ENCODE measurements around the gene RNGTT. TPM values are rescaled to one million over a fixed set of nuclear protein-coding genes. Genes with fewer than 3 reads are reported as not detected.

RNGTT gene
- total RNA-seq, 2 donors from 2014 or later: 7.5 to 11.3 TPM

DNA sequence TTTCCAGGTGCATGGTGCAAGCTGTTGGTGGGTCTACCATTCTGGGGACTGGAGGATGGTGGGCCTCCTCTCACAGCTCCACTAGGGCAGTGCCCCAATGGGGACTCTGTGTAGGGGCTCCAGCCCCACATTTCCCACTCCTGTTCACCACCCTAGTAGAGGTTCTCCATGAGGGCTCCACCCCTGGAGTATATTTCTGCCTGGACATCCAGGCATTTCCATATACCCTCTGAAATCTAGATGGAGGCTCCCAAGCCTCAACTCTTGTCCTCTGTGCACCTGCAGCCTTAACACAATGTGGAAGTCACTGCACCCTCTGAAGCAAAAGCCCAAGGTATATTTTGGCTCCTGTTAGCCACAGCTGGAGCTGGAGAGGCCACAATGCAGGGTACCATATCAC, 393.5 kb downstream of the RNGTT start:
- no peak for DNase-seq (ENCODE audit: low spot score)
- H3K4me1 ChIP-seq: no peaks in the 10 kb centered on the region
- H3K4me3 ChIP-seq: no peak overlapping the region
- TF ChIP-seq, protein P1, sequence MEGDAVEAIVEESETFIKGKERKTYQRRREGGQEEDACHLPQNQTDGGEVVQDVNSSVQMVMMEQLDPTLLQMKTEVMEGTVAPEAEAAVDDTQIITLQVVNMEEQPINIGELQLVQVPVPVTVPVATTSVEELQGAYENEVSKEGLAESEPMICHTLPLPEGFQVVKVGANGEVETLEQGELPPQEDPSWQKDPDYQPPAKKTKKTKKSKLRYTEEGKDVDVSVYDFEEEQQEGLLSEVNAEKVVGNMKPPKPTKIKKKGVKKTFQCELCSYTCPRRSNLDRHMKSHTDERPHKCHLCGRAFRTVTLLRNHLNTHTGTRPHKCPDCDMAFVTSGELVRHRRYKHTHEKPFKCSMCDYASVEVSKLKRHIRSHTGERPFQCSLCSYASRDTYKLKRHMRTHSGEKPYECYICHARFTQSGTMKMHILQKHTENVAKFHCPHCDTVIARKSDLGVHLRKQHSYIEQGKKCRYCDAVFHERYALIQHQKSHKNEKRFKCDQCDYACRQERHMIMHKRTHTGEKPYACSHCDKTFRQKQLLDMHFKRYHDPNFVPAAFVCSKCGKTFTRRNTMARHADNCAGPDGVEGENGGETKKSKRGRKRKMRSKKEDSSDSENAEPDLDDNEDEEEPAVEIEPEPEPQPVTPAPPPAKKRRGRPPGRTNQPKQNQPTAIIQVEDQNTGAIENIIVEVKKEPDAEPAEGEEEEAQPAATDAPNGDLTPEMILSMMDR (IDR thresholded peaks at IDR 0.05): no peak
- H3K27me3 ChIP-seq: no peaks in the 10 kb centered on the region
- H3K9me3 ChIP-seq: no peaks in the 10 kb centered on the region
- H3K27ac ChIP-seq: no peak overlapping the region
- H3K36me3 ChIP-seq: no peaks in the 10 kb centered on the region

DNA sequence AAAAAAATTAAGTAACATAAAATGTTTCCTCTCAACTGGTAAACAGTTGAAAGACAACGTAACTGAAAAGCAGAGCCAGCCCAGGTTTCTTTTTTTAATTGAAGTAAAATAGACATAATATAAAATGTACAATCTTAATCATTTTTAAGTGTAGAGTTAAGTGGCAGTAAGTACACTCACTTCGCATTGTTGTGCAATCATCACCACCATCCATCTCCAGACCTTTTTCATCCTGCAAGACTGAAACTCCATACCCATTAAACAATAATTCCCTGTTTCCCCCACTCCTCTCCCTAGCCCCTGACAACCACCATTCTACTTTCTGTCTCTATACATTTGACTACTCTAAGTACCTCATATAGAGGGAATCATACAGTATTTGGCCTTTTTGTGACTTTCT, 395.7 kb downstream of the RNGTT start:
- no peak overlapping the region for H3K27ac ChIP-seq
- TF ChIP-seq, protein P1 (IDR thresholded peaks at IDR 0.05): no peak
- H3K9me3 ChIP-seq: no peaks in the 10 kb centered on the region
- H3K4me1 ChIP-seq: no peaks in the 10 kb centered on the region
- H3K36me3 ChIP-seq: no peaks in the 10 kb centered on the region
- no peak for DNase-seq (ENCODE audit: low spot score)
- no peak overlapping the region for H3K4me3 ChIP-seq
- H3K27me3 ChIP-seq: no peaks in the 10 kb centered on the region

DNA sequence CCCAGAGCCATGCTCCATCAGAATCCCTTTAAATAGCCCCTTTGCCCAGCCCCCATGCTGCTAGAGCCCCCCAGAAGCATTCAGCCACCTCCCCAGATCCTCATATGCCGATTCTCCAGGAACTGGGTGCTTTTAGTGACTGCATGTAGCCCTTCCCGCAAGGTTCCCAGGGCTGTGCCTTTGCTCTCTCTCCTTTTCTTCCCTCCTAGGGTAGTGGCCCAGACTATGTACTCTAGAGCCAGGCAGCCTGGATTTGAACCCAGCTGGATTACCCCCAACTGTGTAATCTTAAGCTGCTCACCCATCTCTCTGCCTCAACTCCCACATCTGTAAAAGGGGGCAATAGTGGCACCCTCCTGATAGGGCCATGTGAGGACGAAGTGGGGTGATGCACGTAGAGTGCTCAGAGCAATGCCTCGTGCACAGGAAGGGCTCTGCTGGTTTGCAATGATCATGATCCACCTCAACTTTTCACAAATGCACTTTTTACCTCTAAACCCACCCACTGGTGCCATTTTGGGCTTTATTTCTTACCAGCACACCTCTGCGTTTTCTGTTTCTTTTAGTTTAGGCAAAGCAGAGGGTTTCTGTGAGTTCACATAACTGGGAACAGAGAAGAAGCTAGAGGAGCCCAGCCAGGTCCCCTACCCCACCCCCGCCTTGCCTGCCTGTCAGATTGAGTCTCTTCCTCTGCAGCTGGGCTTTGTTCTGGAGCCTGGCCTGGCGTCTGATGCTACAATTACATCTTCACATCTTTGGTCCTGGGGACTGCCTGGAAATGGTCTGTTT, 396.5 kb downstream of the RNGTT start:
- no peak for DNase-seq (ENCODE audit: low spot score)
- TF ChIP-seq, protein P1 (IDR thresholded peaks at IDR 0.05): no peak
- Histone ChIP-seq H3K9me3 (no peaks in the 10 kb centered on the region), H3K4me3 (no peak overlapping the region), H3K4me1 (no peaks in the 10 kb centered on the region), H3K27ac (no peak overlapping the region), H3K36me3 (no peaks in the 10 kb centered on the region), H3K27me3 (no peaks in the 10 kb centered on the region)

DNA sequence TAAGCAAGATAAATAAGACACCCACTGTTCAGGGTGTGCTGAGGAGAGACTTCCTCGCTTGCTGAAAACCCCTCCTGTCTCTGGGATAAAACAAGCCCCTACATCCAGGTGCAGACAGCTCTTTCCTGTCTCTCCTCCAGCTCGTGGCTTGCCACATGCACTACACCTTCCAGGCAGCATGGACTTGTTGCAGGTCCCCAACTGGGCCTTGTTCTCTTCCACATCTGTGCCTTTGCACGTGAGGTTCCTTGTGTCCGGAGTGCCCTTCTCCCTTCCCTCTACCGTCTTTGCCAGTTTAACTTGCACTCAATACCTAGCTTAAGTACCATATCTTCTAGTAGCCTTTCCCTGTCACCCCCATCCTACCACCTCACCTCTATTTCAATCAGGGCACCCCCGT, 397.6 kb downstream of the RNGTT start:
- H3K4me3 ChIP-seq: no peak overlapping the region
- TF ChIP-seq, protein P1 (IDR thresholded peaks at IDR 0.05): no peak
- no peaks in the 10 kb centered on the region for H3K27me3 ChIP-seq
- no peaks in the 10 kb centered on the region for H3K36me3 ChIP-seq
- H3K27ac ChIP-seq: no peak overlapping the region
- no peaks in the 10 kb centered on the region for H3K4me1 ChIP-seq
- H3K9me3 ChIP-seq: no peaks in the 10 kb centered on the region
- no peak for DNase-seq (ENCODE audit: low spot score)

DNA sequence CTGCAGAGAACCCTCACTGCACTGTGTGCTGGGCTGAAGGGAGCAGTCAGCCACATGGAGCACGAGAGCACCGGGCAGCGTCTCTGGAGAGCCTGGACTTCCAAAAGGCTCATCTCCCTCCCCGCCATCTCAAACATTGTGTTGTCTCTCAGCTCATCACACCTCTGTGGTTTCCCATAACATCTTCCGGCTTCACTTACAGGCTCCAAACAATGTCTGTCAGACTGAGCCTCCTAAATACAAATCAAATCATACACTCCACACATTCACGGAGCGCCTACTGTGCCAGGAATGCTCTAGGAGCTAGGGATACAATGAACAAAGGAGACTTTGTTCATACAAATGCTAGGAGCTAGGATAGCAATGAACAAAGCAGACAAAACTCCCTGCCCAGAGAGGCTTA, 398.0 kb downstream of the RNGTT start:
- H3K36me3 ChIP-seq: no peaks in the 10 kb centered on the region
- H3K27me3 ChIP-seq: no peaks in the 10 kb centered on the region
- TF ChIP-seq, protein P1 (IDR thresholded peaks at IDR 0.05): no peak
- no peaks in the 10 kb centered on the region for H3K9me3 ChIP-seq
- H3K4me1 ChIP-seq: no peaks in the 10 kb centered on the region
- H3K4me3 ChIP-seq: no peak overlapping the region
- H3K27ac ChIP-seq: no peak overlapping the region
- no peak for DNase-seq (ENCODE audit: low spot score)

DNA sequence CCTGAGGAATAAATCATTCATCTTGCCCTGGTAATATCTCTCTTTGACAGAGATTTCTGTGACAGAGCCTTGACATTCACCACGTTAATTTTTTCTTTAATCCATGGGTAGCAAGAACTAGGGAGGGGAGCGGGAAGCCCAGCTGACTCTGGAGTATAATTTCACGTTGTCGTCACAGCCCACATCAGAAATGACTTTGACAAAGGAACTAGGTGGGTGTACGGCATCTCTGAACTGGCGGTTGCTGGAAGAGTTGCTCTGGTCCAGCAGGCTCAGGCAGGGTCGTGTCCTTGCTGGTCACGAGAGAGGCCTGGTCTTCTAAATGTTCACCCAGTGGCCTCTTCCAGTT, 400.2 kb downstream of the RNGTT start:
- Histone ChIP-seq H3K27me3 (no peaks in the 10 kb centered on the region), H3K4me3 (no peak overlapping the region), H3K4me1 (no peaks in the 10 kb centered on the region), H3K9me3 (no peaks in the 10 kb centered on the region), H3K27ac (no peak overlapping the region), H3K36me3 (no peaks in the 10 kb centered on the region)
- DNase-seq (ENCODE audit: low spot score): no peak
- TF ChIP-seq, protein P1 (IDR thresholded peaks at IDR 0.05): no peak
